Activated T-cell treated with anti-CD3 and anti-CD28 coated beads, Interleukin-2, amount 50 U/mL, for 24 hours (primary cell): ENCODE data around the gene MORC4.
"Not testable (repeated sequence)": the region's sequence is repeated elsewhere in the genome, so short reads cannot be mapped to it uniquely, and the experiment has no call there.

Experiments
- DNase-seq: peaks from one replicate; pipeline ENCODE4 v3.0.0-alpha.2; 2020
- H3K27ac Mint-ChIP-seq: 2 replicates; pipeline ENCODE4 v1.8.0; 2020; ENCODE audit warnings: mild to moderate bottlenecking, mixed read lengths
- H3K27me3 Mint-ChIP-seq: 2 replicates; pipeline ENCODE4 v1.8.0; 2020; ENCODE audit warnings: mixed read lengths
- H3K36me3 Mint-ChIP-seq: 2 replicates; pipeline ENCODE4 v1.8.0; 2020; ENCODE audit warnings: low read depth, mixed read lengths
- H3K4me1 Mint-ChIP-seq: 2 replicates; pipeline ENCODE4 v1.8.0; 2020; ENCODE audit warnings: low read depth, mixed read lengths
- H3K4me3 Mint-ChIP-seq: 2 replicates; pipeline ENCODE4 v1.8.0; 2020; ENCODE audit warnings: mild to moderate bottlenecking, moderate library complexity, mixed read lengths
- H3K9me3 Mint-ChIP-seq: 2 replicates; pipeline ENCODE4 v1.8.0; 2020; ENCODE audit warnings: mixed read lengths

Gene MORC4

DNA sequence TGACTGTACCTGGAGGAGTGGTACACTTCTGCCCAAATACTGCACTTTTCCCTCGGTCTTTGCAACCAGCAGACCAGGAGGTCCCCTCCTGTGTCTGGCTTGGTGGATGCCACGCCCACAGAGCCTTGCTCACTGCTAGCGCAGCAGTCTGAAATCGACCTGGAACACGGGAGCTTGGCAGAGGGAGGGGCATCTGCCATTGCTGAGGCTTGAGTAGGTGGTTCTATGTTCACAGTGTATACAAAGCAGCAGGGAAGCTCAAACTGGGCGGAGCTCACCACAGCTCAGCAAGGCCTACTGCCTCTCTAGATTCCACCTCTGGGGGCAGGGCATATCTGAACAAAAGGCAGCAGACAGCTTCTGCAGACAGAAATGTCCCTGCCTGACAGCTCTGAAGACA lies 33.5 kb downstream of the MORC4 start:
- DNase-seq, H3K9me3 Mint-ChIP-seq, H3K27ac Mint-ChIP-seq, H3K4me3 Mint-ChIP-seq, H3K4me1 Mint-ChIP-seq: not testable (repeated sequence)
- Mint-ChIP-seq H3K27me3 (peaks cover 26% of the 10 kb centered on the region), H3K36me3 (peaks cover 40% of the 10 kb centered on the region)

DNA sequence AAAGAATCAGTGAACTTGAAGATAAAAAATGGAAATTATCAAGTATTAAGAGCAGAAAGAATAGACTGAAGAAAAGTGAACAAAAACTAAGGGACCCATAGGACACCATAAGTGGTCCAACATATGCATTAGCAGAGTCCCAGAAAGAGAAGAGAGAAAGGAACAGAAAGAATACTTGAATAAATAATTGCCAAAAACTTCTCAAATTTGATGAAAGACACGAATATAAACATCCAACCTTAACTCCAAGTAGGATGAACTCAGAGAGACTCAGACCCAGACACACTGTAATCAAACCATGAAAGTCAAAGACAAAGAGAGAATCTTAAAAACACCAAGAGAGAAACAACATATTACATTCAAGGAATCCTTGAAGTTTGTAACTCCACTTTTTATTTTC lies 35.7 kb downstream of the MORC4 start:
- no peaks in the 10 kb centered on the region for H3K4me1 Mint-ChIP-seq

DNA sequence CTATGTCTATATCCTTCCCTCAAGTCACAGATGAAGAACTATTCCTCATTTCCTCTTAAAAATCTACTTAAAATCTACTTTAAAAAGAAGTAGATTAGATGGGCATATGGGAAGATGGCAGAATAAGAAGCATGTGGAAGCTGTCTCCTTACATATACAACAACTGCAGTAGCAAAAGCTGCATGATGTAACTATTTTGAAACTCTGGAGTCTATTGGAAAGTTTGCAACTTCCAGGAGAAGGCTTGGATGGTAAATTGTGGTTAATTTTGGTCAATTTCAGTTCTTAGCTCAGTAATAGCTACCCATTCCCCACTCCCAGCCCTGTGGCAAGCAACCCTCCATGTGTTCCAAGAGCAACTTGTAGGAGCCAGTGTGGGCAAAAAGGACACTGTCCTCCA lies 36.9 kb downstream of the MORC4 start:
- H3K9me3 Mint-ChIP-seq: no peaks in the 10 kb centered on the region
- H3K27me3 Mint-ChIP-seq: peaks cover 27% of the 10 kb centered on the region
- H3K4me3 Mint-ChIP-seq: no peak overlapping the region
- no peak overlapping the region for H3K27ac Mint-ChIP-seq
- no peaks in the 10 kb centered on the region for H3K4me1 Mint-ChIP-seq
- no peak for DNase-seq
- peaks cover 36% of the 10 kb centered on the region for H3K36me3 Mint-ChIP-seq

More for the DNA sequence above, 35.7 kb downstream of the MORC4 start:
- no peaks in the 10 kb centered on the region for H3K9me3 Mint-ChIP-seq
- no peak overlapping the region for H3K27ac Mint-ChIP-seq
- no peak overlapping the region for H3K4me3 Mint-ChIP-seq
- DNase-seq: no peak
- H3K27me3 Mint-ChIP-seq: peaks cover 30% of the 10 kb centered on the region
- peaks cover 40% of the 10 kb centered on the region for H3K36me3 Mint-ChIP-seq

DNA sequence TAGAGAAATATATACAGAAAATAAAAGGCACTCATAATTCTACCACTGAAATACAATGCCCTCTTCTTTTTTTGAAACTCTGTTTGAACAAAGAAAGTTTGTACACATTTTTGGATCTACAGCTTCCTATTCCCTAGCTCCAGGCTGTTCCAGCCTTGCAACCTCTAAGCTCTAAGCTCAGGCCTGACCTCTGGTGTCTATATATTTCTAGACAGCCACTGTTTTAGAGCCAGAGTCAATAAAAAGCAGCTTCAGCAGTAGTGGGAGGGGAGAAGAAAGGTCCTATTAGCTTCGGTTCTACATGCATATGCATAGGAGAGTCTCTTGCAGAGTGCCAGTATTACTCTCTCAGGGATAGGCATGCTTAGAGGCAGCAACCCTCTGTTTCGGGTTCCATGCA lies 40.1 kb downstream of the MORC4 start:
- peaks cover 32% of the 10 kb centered on the region for H3K27me3 Mint-ChIP-seq
- peaks cover 41% of the 10 kb centered on the region for H3K36me3 Mint-ChIP-seq
- DNase-seq: no peak
- no peak overlapping the region for H3K27ac Mint-ChIP-seq
- H3K4me3 Mint-ChIP-seq: no peak overlapping the region
- H3K4me1 Mint-ChIP-seq: no peaks in the 10 kb centered on the region
- H3K9me3 Mint-ChIP-seq: no peaks in the 10 kb centered on the region

DNA sequence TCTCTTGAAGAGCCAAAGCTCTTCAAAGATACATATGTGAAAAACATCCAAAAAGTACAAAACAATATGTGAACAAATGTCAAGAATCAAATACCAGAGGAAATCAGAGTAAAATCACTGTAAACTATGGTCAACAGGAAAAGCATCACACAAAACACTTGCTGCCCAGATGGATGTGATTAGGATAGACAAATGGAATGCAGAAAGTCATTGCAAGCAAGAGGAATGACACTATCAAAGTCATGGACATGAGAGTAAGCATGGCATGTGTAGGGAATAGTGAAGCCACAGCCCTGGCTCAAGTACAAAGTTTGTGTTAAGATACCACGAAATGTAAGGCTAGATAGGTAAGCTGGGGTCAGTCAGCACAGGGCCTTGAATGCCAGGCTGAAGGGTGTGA lies 42.2 kb downstream of the MORC4 start:
- no peak overlapping the region for H3K4me3 Mint-ChIP-seq
- no peaks in the 10 kb centered on the region for H3K4me1 Mint-ChIP-seq
- H3K27me3 Mint-ChIP-seq: peaks cover 20% of the 10 kb centered on the region
- H3K27ac Mint-ChIP-seq: no peak overlapping the region
- no peaks in the 10 kb centered on the region for H3K9me3 Mint-ChIP-seq
- no peak for DNase-seq
- H3K36me3 Mint-ChIP-seq: peaks cover 43% of the 10 kb centered on the region

DNA sequence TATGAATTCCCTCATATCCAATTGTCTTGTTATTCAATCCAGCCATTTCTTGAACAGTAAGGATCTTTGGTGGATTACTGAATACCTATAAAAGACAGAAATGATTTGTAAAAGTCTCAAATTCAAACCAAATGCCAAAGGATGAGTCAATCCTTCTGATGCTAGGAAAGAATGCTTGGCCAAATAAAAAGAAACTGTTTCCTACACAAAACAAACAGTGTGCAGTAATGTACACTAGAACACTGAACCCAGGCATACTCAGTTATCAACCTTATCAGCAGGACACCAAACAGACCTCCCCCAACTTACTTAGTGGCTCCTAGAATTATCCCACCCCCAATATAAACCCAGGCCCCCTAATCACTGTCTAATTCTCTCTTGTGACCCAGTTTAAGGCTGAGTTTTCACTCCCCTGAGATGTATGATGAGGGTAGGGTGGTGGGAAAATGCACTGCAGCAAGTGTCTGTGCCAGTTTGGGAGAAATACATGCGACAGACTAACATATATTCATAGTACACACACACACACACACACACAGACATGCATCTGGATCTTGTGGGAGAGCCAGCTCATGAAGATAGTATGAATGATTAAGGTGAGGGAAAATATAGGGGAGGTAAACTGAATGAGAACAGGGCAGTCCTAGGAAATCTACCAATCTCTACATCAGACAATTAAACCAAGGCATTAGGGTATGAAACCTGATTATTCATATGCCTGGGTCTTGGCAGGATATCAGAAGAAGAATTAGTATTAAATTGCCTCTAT lies 44.8 kb downstream of the MORC4 start:
- H3K36me3 Mint-ChIP-seq: peaks cover 25% of the 10 kb centered on the region
- H3K27ac Mint-ChIP-seq: no peak overlapping the region
- H3K27me3 Mint-ChIP-seq: peaks cover 10% of the 10 kb centered on the region
- no peak overlapping the region for H3K4me3 Mint-ChIP-seq
- H3K9me3 Mint-ChIP-seq: no peaks in the 10 kb centered on the region
- H3K4me1 Mint-ChIP-seq: no peaks in the 10 kb centered on the region
- DNase-seq: no peak

DNA sequence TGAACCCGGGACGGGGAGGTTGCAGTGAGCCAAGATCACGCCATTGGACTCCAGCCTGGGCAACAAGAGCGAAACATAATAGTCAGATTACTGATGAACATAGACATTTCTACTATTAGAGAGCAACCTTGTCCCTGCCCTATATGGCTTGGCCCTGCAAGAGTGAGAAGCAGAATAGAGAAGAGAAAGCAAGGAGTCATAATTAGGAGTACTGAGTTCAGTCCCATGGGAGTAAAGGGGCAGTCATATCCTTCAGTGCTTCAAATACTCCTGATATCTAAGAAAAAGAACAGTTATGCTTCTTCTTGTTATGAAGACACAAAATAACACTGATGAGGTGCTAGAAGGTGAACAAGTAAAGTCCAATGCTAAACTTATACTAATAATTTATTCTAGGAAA lies 46.0 kb downstream of the MORC4 start:
- Mint-ChIP-seq H3K4me1 (no peaks in the 10 kb centered on the region), H3K9me3 (no peaks in the 10 kb centered on the region), H3K36me3 (peaks cover 24% of the 10 kb centered on the region), H3K27me3 (peaks cover 11% of the 10 kb centered on the region), H3K4me3 (no peak overlapping the region), H3K27ac (no peak overlapping the region)
- no peak for DNase-seq

DNA sequence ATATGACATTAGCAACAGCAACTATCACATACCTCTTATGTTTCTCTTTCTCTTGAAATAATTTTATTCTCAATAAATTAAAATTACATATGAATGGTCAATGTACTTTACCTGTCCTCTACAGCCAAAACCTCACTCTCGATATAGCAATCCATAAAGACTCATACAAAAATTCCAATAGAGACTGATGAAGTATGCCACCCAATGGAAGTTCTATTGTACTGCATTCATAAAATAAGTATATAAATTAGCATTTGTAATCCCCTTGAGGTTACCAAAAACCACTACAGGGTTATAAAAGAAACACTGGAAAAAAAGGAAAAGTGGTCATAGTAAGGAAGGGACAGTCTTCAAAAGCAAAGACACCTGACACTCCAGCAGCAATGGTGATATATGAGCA lies 47.0 kb downstream of the MORC4 start:
- Mint-ChIP-seq H3K9me3 (no peaks in the 10 kb centered on the region), H3K36me3 (peaks cover 22% of the 10 kb centered on the region), H3K27me3 (peaks cover 10% of the 10 kb centered on the region), H3K4me1 (no peaks in the 10 kb centered on the region), H3K27ac (no peak overlapping the region), H3K4me3 (no peak overlapping the region)
- DNase-seq: no peak

DNA sequence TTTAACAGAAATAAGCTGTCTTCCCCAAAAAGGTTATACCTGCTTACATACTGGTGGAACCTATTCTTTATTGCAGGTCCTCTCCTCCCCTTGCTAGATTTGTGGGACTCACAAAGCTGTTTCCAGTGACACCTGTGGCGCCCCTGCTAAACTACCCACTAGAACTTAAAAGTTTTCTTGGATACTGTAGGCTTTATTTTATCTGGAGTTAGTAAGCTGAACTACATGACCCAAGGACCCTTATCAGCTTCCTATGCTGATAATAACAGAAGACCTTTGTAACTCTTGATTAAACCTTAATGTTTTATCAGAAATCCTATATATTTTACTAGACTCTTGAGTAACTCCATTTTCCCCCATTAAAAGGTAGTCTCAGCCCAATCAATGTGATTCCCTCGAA lies 47.5 kb downstream of the MORC4 start:
- DNase-seq: no peak
- H3K36me3 Mint-ChIP-seq: peaks cover 18% of the 10 kb centered on the region
- H3K27me3 Mint-ChIP-seq: peaks cover 6% of the 10 kb centered on the region
- H3K4me3 Mint-ChIP-seq: no peak overlapping the region
- no peak overlapping the region for H3K27ac Mint-ChIP-seq
- H3K4me1 Mint-ChIP-seq: no peaks in the 10 kb centered on the region
- H3K9me3 Mint-ChIP-seq: no peaks in the 10 kb centered on the region

DNA sequence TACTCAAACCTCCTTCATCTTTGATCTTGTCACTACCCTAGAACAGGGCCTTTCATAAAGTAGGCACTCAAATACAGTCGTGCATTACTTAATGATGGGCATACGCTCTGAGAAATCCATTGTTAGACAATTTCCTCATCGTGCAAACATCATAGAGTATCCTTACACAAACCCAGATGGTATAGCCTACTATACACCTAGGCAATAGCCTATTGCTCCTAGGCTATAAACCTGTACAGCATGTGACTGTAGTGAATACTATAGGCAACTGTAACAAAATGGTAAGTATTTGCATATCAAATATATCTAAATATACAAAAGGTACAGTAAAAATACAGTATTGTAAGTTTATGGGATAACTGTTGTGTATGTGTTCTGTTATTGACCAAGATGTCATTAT lies 47.9 kb downstream of the MORC4 start:
- Mint-ChIP-seq H3K9me3 (no peaks in the 10 kb centered on the region), H3K27ac (no peak overlapping the region), H3K36me3 (peaks cover 15% of the 10 kb centered on the region), H3K4me1 (no peaks in the 10 kb centered on the region), H3K27me3 (peaks cover 8% of the 10 kb centered on the region), H3K4me3 (no peak overlapping the region)
- DNase-seq: no peak

DNA sequence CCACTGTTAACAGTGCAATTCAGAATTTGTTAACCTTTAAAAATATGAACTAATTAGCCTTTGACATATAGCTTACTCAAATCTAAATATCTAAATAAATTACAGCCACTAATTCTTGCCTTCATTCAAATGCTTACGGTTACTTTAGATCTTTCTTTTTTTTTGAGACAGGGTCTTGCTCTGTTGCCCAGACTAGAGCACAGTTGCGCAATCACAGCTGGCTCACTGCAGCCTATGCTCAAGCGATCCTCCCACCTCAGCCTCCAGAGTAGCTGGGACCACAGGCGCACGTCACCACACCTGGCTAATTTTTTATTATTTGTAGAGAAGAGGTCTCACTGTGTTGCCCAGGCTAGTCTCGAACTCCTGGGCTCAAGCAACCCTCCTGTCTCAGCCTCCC lies 48.8 kb downstream of the MORC4 start:
- no peak for DNase-seq
- Mint-ChIP-seq H3K27ac (no peak overlapping the region), H3K4me1 (no peaks in the 10 kb centered on the region), H3K4me3 (no peak overlapping the region), H3K36me3 (peaks cover 15% of the 10 kb centered on the region), H3K27me3 (peaks cover 6% of the 10 kb centered on the region), H3K9me3 (no peaks in the 10 kb centered on the region)

DNA sequence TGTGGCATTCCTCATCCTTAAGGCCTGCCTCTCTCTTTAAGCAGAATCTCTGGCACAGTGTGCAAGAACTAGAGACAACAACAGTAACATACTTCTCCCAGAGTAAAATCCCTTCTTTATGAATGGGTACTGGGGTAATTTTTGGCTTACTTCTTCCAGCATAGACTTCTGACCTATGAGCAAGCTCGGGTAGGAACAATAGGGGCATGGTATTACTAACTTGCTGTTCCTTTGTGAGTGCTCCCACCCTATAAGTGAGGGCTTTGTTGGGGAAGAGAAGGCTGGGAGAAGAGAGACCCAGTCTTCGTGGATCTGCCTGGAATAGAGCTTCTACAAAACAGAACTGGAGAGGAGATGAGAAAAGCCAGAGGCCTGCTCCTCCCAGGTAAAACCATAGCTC lies 49.6 kb downstream of the MORC4 start:
- H3K27me3 Mint-ChIP-seq: peaks cover 6% of the 10 kb centered on the region
- H3K9me3 Mint-ChIP-seq: no peaks in the 10 kb centered on the region
- H3K4me3 Mint-ChIP-seq: no peak overlapping the region
- H3K27ac Mint-ChIP-seq: no peak overlapping the region
- no peaks in the 10 kb centered on the region for H3K4me1 Mint-ChIP-seq
- peaks cover 10% of the 10 kb centered on the region for H3K36me3 Mint-ChIP-seq
- no peak for DNase-seq

DNA sequence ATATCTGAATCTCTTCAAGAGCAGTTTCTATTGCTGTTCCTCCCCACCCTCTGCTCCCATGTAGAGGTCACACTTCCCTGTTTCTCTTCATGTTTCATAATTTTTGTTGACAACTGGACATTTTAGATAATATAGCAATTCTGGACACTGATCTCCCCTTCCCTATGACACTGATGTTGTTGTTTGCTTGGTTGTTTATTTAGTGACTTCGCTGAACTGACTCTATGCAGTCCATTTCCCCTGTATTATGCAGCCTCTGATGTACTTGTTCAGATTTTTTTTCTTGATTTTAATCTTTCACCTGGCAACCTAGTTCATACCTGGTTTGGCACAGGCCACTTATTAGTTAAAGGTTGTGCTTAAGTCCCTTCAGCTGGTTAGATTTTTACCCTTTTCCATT lies 50.6 kb downstream of the MORC4 start:
- Mint-ChIP-seq H3K36me3 (peaks cover 9% of the 10 kb centered on the region), H3K9me3 (no peaks in the 10 kb centered on the region), H3K27me3 (peaks cover 6% of the 10 kb centered on the region), H3K4me3 (no peak overlapping the region), H3K4me1 (no peaks in the 10 kb centered on the region), H3K27ac (no peak overlapping the region)
- DNase-seq: no peak

DNA sequence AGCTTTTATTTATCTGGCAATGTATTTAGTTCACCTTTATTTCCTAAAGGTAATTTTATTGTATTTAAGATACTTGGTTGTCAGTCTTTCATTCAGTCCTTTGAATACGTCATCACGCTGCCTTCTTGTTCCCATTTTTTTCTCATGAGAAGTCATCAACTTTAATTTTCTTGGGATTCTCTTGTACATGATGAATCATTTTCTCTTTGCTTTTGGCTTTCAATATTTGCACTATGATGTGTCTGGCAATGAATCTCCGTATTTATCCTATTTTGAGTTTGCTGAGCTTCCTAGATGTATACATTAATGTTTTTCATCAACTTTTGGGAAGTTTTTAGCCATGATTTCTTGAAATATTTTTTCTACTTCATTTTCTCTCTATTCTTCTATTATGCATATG lies 51.4 kb downstream of the MORC4 start:
- DNase-seq: no peak

DNA sequence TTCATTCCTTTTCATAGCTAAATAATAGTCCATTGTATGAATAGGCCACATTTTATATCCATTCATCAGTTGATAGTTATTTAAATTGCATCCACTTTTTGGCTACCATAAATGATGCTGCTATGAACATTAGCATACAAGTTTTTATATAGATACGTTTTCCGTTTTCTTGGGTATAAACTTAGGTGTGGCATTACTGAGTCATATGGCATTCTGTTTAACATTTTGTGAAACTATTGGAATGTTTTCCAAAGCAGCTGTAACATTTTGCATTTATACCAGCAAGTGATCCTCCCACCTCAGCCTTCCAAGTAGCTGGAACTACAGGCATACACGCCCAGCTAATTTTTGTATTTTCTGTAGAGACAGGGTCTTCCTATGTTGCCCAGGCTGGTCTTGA lies 53.5 kb downstream of the MORC4 start:
- H3K9me3 Mint-ChIP-seq: no peaks in the 10 kb centered on the region
- DNase-seq: no peak
- H3K27me3 Mint-ChIP-seq: peaks cover 6% of the 10 kb centered on the region
- H3K4me1 Mint-ChIP-seq: no peaks in the 10 kb centered on the region
- H3K4me3 Mint-ChIP-seq: no peak overlapping the region
- no peak overlapping the region for H3K27ac Mint-ChIP-seq
- H3K36me3 Mint-ChIP-seq: peaks cover 7% of the 10 kb centered on the region

More for the DNA sequence above, 51.4 kb downstream of the MORC4 start:
- Mint-ChIP-seq H3K4me1 (no peaks in the 10 kb centered on the region), H3K27ac (no peak overlapping the region), H3K9me3 (no peaks in the 10 kb centered on the region), H3K36me3 (peaks cover 4% of the 10 kb centered on the region), H3K27me3 (peaks cover 6% of the 10 kb centered on the region), H3K4me3 (no peak overlapping the region)

DNA sequence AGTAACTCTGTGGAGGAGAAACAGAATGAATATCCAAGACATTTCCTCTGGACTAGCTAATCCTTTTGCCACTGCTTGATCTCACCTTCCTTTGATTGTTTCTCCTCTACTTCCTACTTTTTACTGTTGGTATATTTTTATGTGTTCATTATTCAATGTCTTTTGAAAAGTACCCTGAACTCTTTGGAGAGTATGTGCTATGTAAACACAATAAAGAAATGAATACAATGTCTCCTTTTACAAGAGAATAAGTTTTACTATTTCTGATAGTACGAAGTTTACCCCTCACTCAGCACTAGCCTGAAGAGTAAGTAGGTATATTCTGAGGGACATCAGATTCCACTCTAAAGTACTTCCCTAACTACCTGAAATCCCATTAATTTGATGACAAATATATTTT lies 59.9 kb downstream of the MORC4 start:
- no peak for DNase-seq
- Mint-ChIP-seq H3K4me3 (no peak overlapping the region), H3K9me3 (no peaks in the 10 kb centered on the region), H3K27me3 (peaks cover 4% of the 10 kb centered on the region), H3K36me3 (peaks cover 12% of the 10 kb centered on the region), H3K4me1 (no peaks in the 10 kb centered on the region), H3K27ac (no peak overlapping the region)
